Coronary artery (tissue), 2 donors: ENCODE measurements around the gene CST3.

ENCODE experiments used
- DNase-seq: peaks from one replicate; pipeline ENCODE4 v3.0.0-alpha.2; 2017; ENCODE audit warnings: low spot score
- H3K27ac ChIP-seq, 2 donors: fragments of 200-600 bp; sonication (generic); one replicate each; pipeline ENCODE4 v1.5.1; 2016 to 2019
- H3K4me3 ChIP-seq: fragments of 200-600 bp; sonication (generic); 2 replicates; pipeline ENCODE4 v1.5.1; 2016; ENCODE audit warnings: mild to moderate bottlenecking, moderate library complexity
- CTCF ChIP-seq: fragments of 200-600 bp; sonication (generic); IDR thresholded peaks from one replicate; pipeline ENCODE4 v1.5.1; 2019; ENCODE audit warnings: antibody characterized with exemption

Gene CST3

GRCh38 chr20:23679133-23680092 is 41.7 kb upstream of the CST3 start:
- no peak overlapping the region for H3K4me3 ChIP-seq

DNA sequence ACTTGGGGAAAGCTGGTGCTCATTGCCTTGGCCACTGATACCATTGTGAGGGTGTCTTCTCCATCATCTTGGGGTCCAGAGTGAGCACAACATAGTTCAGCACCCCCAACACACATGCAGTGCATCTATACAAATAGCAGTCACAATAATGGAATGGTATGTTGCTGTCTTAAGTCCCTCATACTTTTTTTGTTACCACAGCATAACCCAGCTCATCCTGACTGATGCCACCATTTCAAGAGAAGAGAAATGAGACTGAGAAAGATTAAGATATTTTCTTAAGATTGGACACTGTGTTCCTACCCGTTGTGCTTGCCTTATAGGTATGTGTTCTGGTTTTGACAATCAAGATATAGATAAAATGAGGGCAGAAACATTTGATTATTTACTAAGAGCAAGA is 35.5 kb upstream of the CST3 start:
- Histone ChIP-seq H3K27ac (no peak overlapping the region), H3K4me3 (no peak overlapping the region)
- no peak for DNase-seq
- no peak for TF ChIP-seq CTCF

More at GRCh38 chr20:23679133-23680092, 41.7 kb upstream of the CST3 start:
- TF ChIP-seq CTCF, result no peak
- DNase-seq, result no peak
- no peak overlapping the region for H3K27ac ChIP-seq

GRCh38 chr20:23672158-23672557 is 34.4 kb upstream of the CST3 start:
- no peak overlapping the region for H3K4me3 ChIP-seq
- DNase-seq, result no peak
- no peak for TF ChIP-seq CTCF
- no peak overlapping the region for H3K27ac ChIP-seq

- no peak for TF ChIP-seq CTCF
- no peak for DNase-seq
- H3K4me3 ChIP-seq, result no peak overlapping the region
- H3K27ac ChIP-seq, result no peak overlapping the region
These were observed 33.7 kb upstream of the CST3 start for GRCh38 chr20:23671479-23671878.

DNA sequence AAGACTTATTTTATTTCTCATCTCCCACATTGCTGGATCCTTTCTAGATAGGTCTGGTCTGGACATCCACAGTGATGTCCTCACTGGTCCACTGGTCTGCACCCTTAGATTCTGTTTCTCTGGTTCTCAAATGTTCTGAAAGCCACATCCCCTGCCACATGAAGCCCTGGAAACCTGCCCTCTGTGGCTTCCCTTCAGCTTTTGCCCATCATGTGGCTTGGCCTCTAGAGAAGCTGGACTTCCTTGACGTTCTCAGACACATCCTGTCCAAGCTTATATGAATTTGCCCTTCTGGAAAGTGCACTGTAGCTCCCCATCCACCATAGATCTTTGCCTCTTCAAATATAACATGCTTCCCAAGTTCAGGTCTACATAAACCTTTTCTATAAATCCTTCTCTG is 32.6 kb upstream of the CST3 start:
- Histone ChIP-seq H3K27ac (no peak overlapping the region), H3K4me3 (no peak overlapping the region)
- TF ChIP-seq CTCF, result no peak
- DNase-seq, result no peak

- Histone ChIP-seq H3K27ac (no peak overlapping the region), H3K4me3 (no peak overlapping the region)
- TF ChIP-seq CTCF, result no peak
- DNase-seq, result no peak
These were observed 32.1 kb upstream of the CST3 start for GRCh38 chr20:23669866-23670265.

- Histone ChIP-seq H3K27ac (no peak overlapping the region), H3K4me3 (no peak overlapping the region)
- TF ChIP-seq CTCF, result no peak
- DNase-seq, result no peak
These were observed 31.6 kb upstream of the CST3 start for GRCh38 chr20:23669327-23669726.
